Hematopoietic multipotent progenitor cell (in vitro differentiated cells): ENCODE results near the gene VTI1A. TPM values are rescaled to one million over a fixed set of nuclear protein-coding genes. Genes with fewer than 3 reads are reported as not detected.

Experiments
- DNase-seq, 3 donors: peaks; one replicate each; pipeline ENCODE4 v3.0.0-alpha.2; 2011 to 2015; ENCODE audit warnings: low read depth in 2 of 3, low spot score in 2 of 3
- total RNA-seq: library from RNA; depleted of rRNA; stranded (reverse); fragments of >200 nt; gene quantifications from one replicate; pipeline ENCODE4 v1.2.3, GENCODE V29; 2012

Gene VTI1A
- total RNA-seq, 1 donor, result 20.7 TPM

GRCh38 chr10:112819231-112819630 is 372.2 kb downstream of the VTI1A start:
- no peak for DNase-seq

- no peak for DNase-seq
Measured at GRCh38 chr10:112820320-112820719, 373.3 kb downstream of the VTI1A start.

GRCh38 chr10:112821038-112821437 is 374.0 kb downstream of the VTI1A start:
- no peak for DNase-seq

- DNase-seq, result no peak
Measured at GRCh38 chr10:112821663-112822062, 374.6 kb downstream of the VTI1A start.

GRCh38 chr10:112823007-112823406 is 376.0 kb downstream of the VTI1A start:
- DNase-seq, result no peak

GRCh38 chr10:112823604-112824003 is 376.6 kb downstream of the VTI1A start:
- no peak for DNase-seq

- DNase-seq, result no peak
Measured at GRCh38 chr10:112826018-112826697, 379.1 kb downstream of the VTI1A start.

GRCh38 chr10:112827086-112827485 is 380.1 kb downstream of the VTI1A start:
- no peak for DNase-seq

GRCh38 chr10:112827951-112828350 is 380.9 kb downstream of the VTI1A start:
- DNase-seq, result no peak

- DNase-seq, result no peak
Measured at GRCh38 chr10:112831859-112832258, 384.8 kb downstream of the VTI1A start.

- no peak for DNase-seq
Measured at GRCh38 chr10:112832361-112832878, 385.4 kb downstream of the VTI1A start.

- DNase-seq, result no peak
Measured at GRCh38 chr10:112832959-112833358, 385.9 kb downstream of the VTI1A start.

- peak in 1 of 3 donors; percentile 19 for DNase-seq
Measured at GRCh38 chr10:112834751-112835181, 387.8 kb downstream of the VTI1A start.

GRCh38 chr10:112835217-112835715 is 388.3 kb downstream of the VTI1A start:
- DNase-seq, result no peak

GRCh38 chr10:112835944-112836451 is 389.0 kb downstream of the VTI1A start:
- no peak for DNase-seq

GRCh38 chr10:112838784-112839481 is 391.9 kb downstream of the VTI1A start:
- DNase-seq, result no peak

GRCh38 chr10:112839928-112840654 is 393.1 kb downstream of the VTI1A start:
- DNase-seq, result no peak

GRCh38 chr10:112841549-112841948 is 394.5 kb downstream of the VTI1A start:
- DNase-seq, result no peak

- no peak for DNase-seq
Measured at GRCh38 chr10:112842832-112843360, 395.9 kb downstream of the VTI1A start.

- DNase-seq, result no peak
Measured at GRCh38 chr10:112843623-112844022, 396.6 kb downstream of the VTI1A start.
